ENCODE results near the gene MRGPRE. TPM values are rescaled to one million over a fixed set of nuclear protein-coding genes. Genes with fewer than 3 reads are reported as not detected.

MRGPRE gene
- total and polyA plus RNA-seq, 5 donors, result 0.11 to 0.43 (median 0.33) TPM; not detected in 1

DNA sequence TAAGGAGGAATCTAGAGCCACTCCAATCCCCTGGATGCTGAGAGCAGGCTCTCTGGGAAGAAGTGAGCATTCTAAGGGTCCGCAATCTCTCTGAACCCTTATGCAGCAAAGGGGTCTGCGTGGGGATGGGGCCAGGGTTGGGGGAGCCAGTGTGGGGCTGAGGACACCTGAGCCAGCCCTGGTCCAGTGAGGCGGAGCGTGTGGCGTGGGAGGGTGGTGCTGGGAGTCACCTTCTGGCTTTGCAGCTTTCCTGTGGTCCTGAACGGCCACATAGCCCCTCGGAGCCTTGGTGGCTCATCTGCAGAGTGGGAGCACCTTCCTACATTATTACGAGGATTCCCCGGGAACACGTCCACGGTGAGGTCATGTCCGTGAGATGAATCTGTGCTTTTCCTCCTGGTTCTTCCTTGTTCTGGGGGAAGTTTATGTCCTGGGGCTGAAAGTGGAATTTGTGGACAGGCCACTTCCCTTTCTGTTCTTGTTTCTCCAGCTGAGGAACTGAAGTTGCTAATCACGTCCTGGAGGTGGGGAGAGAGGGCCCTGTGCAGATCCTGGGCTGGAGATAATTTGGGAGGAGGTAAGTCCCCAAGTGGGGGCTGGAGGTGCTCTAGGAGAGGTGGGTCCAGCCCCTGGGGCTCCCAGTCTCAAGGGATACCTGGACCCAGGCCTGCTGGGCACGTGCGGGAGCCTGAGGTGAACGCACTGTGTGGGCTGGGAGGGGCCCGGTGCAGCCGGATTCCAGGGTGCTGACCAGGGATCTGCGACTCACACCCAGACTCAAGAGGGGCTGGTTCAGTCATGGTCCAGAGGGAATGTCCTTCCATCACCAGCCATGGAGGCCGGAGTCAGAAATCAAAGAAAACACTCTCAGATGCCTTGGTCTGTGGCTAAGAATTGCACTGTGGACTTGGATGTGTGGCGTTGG lies 6.1 kb downstream of the MRGPRE start:
- DNase-seq (peak in 2 of 3 donors; percentile 8 to 42), ATAC-seq (no peak)
- H3K4me1 ChIP-seq (ENCODE audit: control insufficient read depth, insufficient read depth, low read length), result no peaks in the 10 kb centered on the region
- no peak overlapping the region for H3K27ac ChIP-seq (ENCODE audit: low read length)
- intact Hi-C loops (cut with DNase I), result no loop called here
- H3K4me3 ChIP-seq (ENCODE audit: low read length), result no peak overlapping the region
- no peaks in the 10 kb centered on the region for H3K9me3 ChIP-seq (ENCODE audit: control insufficient read depth, low read length)
- WGBS, result 79% methylated on average over 21 of the region's 21 CpGs
- no peaks in the 10 kb centered on the region for H3K27me3 ChIP-seq (ENCODE audit: control insufficient read depth, insufficient read depth)

DNA sequence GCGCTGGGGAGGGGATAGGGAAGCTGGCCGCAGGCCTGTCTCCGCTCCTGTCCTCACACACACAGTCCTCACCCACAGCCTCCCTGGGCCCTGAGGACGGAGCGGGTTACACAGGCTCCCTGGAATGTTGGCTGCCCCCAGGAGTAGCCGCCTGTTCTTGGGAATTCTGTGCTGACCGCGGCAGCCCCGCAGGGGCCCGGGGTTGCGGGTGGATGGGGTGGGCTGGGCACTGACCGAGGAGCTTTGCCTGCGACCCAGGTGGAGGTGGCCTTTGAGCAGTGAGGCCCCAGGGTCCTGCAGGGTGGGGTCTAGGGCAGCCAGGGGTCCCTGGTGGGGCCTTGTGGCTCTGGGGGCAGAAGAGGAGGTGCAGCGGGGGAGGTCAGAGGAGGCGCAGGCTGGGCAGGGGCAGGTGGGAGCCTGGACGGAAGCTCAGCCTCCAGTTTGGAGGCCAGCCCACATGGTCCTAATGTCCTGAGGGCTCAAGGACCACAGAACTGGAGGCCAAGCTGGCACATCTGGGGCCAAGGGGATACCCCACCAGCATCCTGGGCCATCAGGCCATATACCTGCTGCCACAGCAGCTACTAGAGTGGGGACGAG lies 7.0 kb downstream of the MRGPRE start:
- H3K4me1 ChIP-seq (ENCODE audit: control insufficient read depth, insufficient read depth, low read length), result no peaks in the 10 kb centered on the region
- WGBS, result 78% methylated on average over 17 of the region's 17 CpGs
- DNase-seq (peak in 2 of 3 donors; percentile 36 to 54), ATAC-seq (no peak)
- no peak overlapping the region for H3K4me3 ChIP-seq (ENCODE audit: low read length)
- H3K9me3 ChIP-seq (ENCODE audit: control insufficient read depth, low read length), result no peaks in the 10 kb centered on the region
- H3K27ac ChIP-seq (ENCODE audit: low read length), result no peak overlapping the region
- no peaks in the 10 kb centered on the region for H3K27me3 ChIP-seq (ENCODE audit: control insufficient read depth, insufficient read depth)
- intact Hi-C loops (cut with DNase I), result no loop called here

DNA sequence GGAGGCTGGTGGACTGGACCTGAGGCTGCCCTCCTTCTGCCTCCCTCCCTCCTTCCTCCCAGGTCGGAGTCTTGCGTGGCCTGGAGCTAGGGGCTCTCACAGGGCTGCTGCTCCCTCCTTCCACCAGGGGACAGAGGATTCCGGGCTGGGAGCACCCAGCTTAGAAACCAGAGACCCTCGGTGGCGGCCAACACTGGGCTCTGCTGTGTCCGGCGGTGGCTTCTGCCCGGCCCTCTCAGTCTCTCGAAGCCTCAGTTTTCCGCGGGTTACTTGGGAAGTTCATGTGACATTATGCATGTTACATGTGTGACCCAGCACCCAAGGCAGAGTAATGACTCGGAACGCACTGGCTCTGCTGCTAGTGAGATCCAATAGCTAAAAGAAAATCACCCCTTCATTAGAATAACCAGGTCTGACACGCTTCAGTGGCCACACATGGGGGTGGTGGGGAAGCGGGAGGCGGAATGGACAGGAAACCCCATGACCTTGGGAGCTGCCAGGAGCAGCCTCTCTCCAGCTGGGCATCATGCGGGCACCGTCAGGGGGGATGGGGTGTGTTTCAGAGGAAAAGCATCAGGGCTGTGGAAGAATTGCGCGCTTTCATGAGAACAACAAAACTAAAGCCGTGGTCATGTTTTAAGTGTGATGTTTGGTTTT lies 7.7 kb downstream of the MRGPRE start:
- no peak for ATAC-seq
- H3K27me3 ChIP-seq (ENCODE audit: control insufficient read depth, insufficient read depth), result no peaks in the 10 kb centered on the region
- intact Hi-C loops (cut with DNase I), result loop anchor here in 1 of 4 donors (5.0 kb wide), 1 partner anchor 112 kb away; no protein-coding TSS in a partner anchor
- peak in 1 of 3 donors; percentile 44 for DNase-seq
- no peak overlapping the region for H3K4me3 ChIP-seq (ENCODE audit: low read length)
- WGBS, result 71% methylated on average over 21 of the region's 21 CpGs
- no peaks in the 10 kb centered on the region for H3K4me1 ChIP-seq (ENCODE audit: control insufficient read depth, insufficient read depth, low read length)
- no peak overlapping the region for H3K27ac ChIP-seq (ENCODE audit: low read length)
- H3K9me3 ChIP-seq (ENCODE audit: control insufficient read depth, low read length), result no peaks in the 10 kb centered on the region

DNA sequence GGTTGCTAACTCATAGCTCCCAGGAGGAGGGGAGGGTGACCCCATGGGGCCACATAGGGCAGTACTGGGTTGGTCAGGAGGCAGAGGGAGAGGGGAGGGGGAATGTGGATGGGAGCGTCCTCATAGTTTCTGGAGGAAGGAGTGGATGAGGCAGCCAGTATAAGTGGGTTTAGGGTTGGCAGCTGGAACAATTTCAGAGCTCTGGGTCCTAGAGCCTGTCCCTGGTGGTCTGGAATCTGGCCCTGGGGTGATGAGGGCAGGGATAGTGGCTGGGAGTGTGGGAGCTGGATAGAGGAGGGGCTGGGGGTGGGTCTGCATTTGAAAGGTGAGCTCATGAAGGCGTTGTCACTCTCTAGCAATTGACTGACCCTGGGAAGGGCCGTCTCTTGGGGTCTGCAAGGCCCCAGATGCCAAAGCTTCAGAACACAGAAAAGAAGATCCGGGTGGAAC lies 8.3 kb downstream of the MRGPRE start:
- no peaks in the 10 kb centered on the region for H3K9me3 ChIP-seq (ENCODE audit: control insufficient read depth, low read length)
- no peaks in the 10 kb centered on the region for H3K4me1 ChIP-seq (ENCODE audit: control insufficient read depth, insufficient read depth, low read length)
- H3K4me3 ChIP-seq (ENCODE audit: low read length), result no peak overlapping the region
- ATAC-seq, result no peak
- intact Hi-C loops (cut with DNase I), result loop anchor here in 1 of 4 donors (5.0 kb wide), 1 partner anchor 112 kb away; no protein-coding TSS in a partner anchor
- H3K27ac ChIP-seq (ENCODE audit: low read length), result no peak overlapping the region
- H3K27me3 ChIP-seq (ENCODE audit: control insufficient read depth, insufficient read depth), result no peaks in the 10 kb centered on the region
- no peak for DNase-seq
- 57% methylated on average over 4 of the region's 4 CpGs for WGBS

DNA sequence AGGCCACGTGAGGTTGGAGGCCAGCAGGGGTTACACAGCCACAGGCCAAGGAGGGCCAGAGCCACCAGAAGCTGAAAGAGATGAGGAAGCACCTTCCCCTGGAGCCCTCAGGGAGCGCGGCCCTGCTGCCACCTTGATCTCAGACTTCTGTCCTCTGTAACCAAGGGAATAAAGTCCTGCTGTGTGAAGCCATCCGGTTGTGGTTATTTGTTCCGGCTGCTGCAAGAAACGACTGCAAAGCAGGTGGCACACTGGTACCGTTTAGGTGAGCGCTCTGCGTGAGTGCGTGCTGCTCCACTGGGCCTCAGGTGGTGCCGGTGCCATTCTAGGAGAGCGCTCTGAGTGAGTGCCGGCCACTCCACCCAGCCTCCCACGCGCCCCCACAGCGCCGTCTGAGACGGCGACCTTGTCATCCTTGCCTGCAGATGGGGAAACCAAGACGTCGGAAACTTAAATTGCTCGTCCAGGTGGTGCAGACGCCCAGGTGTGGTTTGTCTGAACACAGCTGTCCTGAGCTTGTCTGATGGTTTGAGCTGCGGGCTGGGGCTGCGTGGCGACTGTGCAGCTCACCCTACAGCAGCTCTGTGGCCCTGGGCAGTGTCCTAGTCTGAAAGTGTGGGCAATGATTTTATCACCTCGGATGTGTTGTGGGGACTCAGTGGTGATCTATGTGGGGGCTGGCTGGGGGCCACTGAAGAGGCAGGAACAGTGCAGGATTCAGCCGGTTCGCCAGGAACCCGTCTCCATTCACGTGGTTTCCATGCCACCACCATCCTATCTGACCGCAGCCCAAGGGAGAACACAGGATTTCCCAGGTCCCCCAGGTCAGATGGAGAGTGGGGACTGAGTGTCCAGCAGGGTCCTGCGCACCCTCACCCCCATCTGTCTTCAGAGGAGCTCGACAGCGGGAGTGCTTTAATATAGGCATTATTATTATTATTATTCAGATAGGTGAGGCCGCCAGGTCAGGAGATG lies 9.0 kb downstream of the MRGPRE start:
- Histone ChIP-seq H3K27ac (ENCODE audit: low read length) (no peak overlapping the region), H3K27me3 (ENCODE audit: control insufficient read depth, insufficient read depth) (no peaks in the 10 kb centered on the region), H3K4me3 (ENCODE audit: low read length) (no peak overlapping the region), H3K9me3 (ENCODE audit: control insufficient read depth, low read length) (no peaks in the 10 kb centered on the region), H3K4me1 (ENCODE audit: control insufficient read depth, insufficient read depth, low read length) (no peaks in the 10 kb centered on the region)
- no peak for DNase-seq
- intact Hi-C loops (cut with DNase I), result loop anchor here in 1 of 4 donors (5.0 kb wide), 1 partner anchor 111 kb away; no protein-coding TSS in a partner anchor
- no peak for ATAC-seq
- 81% methylated on average over 36 of the region's 36 CpGs for WGBS

DNA sequence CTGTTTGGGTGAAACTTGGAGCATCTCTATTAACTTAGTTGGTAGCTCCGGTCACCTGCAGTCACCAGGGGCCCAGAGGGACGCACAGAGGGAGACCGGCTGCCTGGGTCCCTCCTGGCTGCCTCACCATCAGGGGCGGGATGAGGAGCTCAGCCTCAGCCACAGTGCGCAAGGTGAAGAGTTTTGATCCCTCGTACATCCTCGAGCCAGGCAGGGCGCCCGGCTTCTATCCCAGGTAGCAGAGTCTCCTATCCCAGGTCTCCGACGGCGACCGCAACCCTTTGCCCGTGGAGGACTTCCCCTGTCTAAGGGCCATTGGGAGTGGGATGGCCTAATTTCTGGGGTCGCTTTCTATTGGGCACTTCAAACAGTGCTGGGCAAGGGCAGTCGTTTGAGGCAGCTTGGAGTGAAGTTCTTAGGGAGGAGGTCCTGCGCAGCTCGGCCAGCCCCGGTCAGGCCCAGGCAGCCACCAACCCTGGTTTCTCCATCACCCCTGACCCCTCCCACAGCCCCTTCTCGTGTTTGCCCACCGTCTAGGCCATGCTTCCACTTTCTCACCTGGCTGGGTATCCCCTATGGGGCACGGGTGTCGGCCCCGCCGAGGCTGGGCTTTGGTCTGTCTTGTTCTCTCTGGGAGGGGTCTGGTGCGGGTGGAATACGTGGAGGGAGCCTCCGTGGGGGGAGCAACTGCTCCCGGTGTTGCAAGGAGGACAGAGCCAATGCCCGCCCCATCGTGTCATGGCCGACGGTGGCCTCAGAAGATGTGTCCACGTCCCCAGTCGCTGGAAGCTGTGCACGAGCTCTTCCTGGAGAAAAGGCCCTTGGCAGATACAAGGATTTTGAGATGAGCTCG lies 10.0 kb downstream of the MRGPRE start:
- Histone ChIP-seq H3K4me1 (ENCODE audit: control insufficient read depth, insufficient read depth, low read length) (no peaks in the 10 kb centered on the region), H3K27me3 (ENCODE audit: control insufficient read depth, insufficient read depth) (no peaks in the 10 kb centered on the region), H3K4me3 (ENCODE audit: low read length) (no peak overlapping the region), H3K9me3 (ENCODE audit: control insufficient read depth, low read length) (no peaks in the 10 kb centered on the region), H3K27ac (ENCODE audit: low read length) (no peak overlapping the region)
- ATAC-seq (no peak), DNase-seq (peak in 1 of 3 donors; percentile 9)
- 79% methylated on average over 37 of the region's 37 CpGs for whole genome bisulfite sequencing
- intact Hi-C loops (cut with DNase I), result loop anchor here in 1 of 4 donors (5.0 kb wide), 1 partner anchor 110 kb away; no protein-coding TSS in a partner anchor

DNA sequence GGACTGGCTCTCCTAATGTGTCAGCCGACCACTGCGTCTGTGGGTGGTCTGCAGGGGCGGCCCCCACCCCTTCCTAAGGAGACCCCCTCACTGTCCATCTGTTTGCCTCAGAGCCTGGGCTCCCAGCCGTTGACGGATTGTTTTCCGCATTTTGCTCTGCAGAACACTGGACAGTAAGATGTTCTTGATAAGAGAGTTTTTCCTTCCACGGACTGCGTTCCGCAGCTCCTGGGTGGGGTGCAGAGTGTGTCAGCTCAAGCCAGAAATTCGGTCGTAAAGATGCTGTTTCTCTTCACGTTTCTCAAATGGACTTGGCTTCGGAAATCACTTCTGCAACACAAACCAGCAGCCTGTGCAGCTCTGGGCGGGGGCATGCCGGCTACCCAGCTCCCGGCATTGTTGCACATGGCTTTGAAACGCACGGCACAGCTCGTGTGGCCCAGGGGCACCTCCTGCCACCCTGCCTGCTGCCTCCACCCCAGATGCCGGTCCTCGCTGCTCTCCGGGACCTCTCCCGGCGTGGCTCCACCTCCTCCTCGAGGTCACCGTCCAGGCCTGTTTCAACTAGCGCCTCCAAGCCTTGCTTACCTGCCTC lies 10.7 kb downstream of the MRGPRE start:
- peak in 1 of 3 donors; percentile 7 for DNase-seq
- ATAC-seq, result no peak
- Histone ChIP-seq H3K4me1 (ENCODE audit: control insufficient read depth, insufficient read depth, low read length) (no peaks in the 10 kb centered on the region), H3K9me3 (ENCODE audit: control insufficient read depth, low read length) (no peaks in the 10 kb centered on the region), H3K4me3 (ENCODE audit: low read length) (no peak overlapping the region), H3K27ac (ENCODE audit: low read length) (no peak overlapping the region), H3K27me3 (ENCODE audit: control insufficient read depth, insufficient read depth) (no peaks in the 10 kb centered on the region)
- intact Hi-C loops (cut with DNase I), result loop anchor here in 1 of 4 donors (5.0 kb wide), 1 partner anchor 109 kb away; no protein-coding TSS in a partner anchor
- WGBS, result 48% methylated on average over 27 of the region's 27 CpGs

DNA sequence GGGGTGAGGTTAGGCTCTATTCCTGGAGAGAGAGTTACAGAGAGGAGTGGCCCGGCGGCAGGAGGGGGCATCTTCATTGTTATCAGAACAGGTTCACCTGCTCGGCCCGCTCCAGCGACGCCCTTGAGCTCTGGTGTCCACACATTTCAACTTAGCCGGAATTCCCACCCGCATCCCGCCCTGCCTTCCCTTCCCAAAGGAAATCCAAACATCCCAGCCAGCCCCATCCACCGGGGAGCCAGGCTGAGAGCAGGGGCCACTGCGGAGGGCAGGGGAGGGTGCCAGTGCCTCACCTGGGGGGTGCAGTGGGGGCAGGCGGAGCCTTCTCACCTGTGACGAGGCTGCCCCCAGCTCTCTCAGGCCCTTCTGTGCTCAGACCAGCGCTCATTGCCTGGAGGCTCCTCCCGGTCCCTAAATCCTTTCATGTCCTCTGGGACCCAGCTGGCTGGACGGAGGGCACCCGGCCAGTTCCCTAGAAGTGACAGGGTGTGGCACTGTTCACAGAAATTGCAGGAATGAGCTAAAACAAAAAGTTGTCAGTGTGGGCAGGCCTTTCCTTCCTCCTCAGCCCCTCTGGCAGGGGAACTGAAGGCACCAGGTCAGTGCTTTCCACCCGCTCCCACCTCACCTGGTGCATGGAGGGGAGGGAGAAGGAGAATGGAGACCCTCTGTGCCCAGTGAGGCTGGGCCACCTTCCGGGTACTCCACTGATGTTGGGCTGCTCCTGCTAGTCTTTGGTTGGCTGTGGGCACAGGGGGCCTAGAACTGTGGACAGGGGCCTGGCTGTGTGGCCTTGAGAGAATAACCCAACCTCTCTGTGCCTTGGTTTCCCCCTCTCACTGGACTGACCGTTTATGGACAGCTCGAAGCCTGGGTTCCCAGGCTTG lies 11.5 kb downstream of the MRGPRE start:
- intact Hi-C loops (cut with DNase I), result loop anchor here in 1 of 4 donors (5.0 kb wide), 1 partner anchor 108 kb away; no protein-coding TSS in a partner anchor
- WGBS, result 50% methylated on average over 21 of the region's 21 CpGs
- H3K9me3 ChIP-seq (ENCODE audit: control insufficient read depth, low read length), result no peaks in the 10 kb centered on the region
- no peak overlapping the region for H3K27ac ChIP-seq (ENCODE audit: low read length)
- H3K27me3 ChIP-seq (ENCODE audit: control insufficient read depth, insufficient read depth), result no peaks in the 10 kb centered on the region
- ATAC-seq (no peak), DNase-seq (peak in 2 of 3 donors; percentile 18 to 62)
- H3K4me3 ChIP-seq (ENCODE audit: low read length), result no peak overlapping the region
- no peaks in the 10 kb centered on the region for H3K4me1 ChIP-seq (ENCODE audit: control insufficient read depth, insufficient read depth, low read length)

All from right cardiac atrium (tissue), 5 donors.